H1 (cell line): Measurements from ENCODE around the gene GALNT13. TPM values are rescaled to one million over a fixed set of nuclear protein-coding genes. Genes with fewer than 3 reads are reported as not detected.

Experiments used
- CTCF ChIA-PET: fragments of 300-600 bp; sonication (Branson Sonifier 250); formaldehyde crosslinking; loops from one replicate; lab custom pipeline; 2021; ENCODE audit not compliant: partially characterized antibody; lab: Charles Lee
- POLR2A ChIA-PET: fragments of 300-600 bp; sonication (Branson Sonifier 250); formaldehyde crosslinking; loops from one replicate; lab custom pipeline; 2021; ENCODE audit warnings: inconsistent platforms; ENCODE audit not compliant: partially characterized antibody; lab: Charles Lee
- DNase-seq, 2 experiments: peaks; one replicate each; pipeline versions ENCODE4 v3.0.0 to v3.0.0-alpha.2; 2010 to 2022; ENCODE audit warnings: low spot score in 2 of 2, low read depth in 1 of 2, mixed read lengths in 1 of 2
- FAIRE-seq: peaks from 2 replicates; lab custom pipeline; 2011; peaks lifted over from hg19 to GRCh38; lab: Jason Lieb, UNC
- H2AFZ ChIP-seq: 2 replicates; pipeline ENCODE4 v1.8.1; 2012; ENCODE audit warnings: low read length, inconsistent platforms
- H2AK5ac ChIP-seq: 2 replicates; pipeline ENCODE4 v1.6.1; 2013; ENCODE audit warnings: low read depth, low read length
- H2BK120ac ChIP-seq: replicated peaks from 2 replicates; pipeline ENCODE3; 2013; ENCODE audit warnings: low read depth, low read length, inconsistent platforms
- H2BK12ac ChIP-seq: 2 replicates; pipeline ENCODE4 v1.6.1; 2013; ENCODE audit warnings: low read depth, low read length
- H2BK15ac ChIP-seq: 2 replicates; pipeline ENCODE4 v1.6.1; 2013; ENCODE audit warnings: low read length
- H2BK20ac ChIP-seq: 2 replicates; pipeline ENCODE4 v1.6.1; 2013; ENCODE audit warnings: low read length
- H2BK5ac ChIP-seq: 2 replicates; pipeline ENCODE4 v1.6.1; 2013; ENCODE audit warnings: low read depth, low read length
- H3K14ac ChIP-seq: 2 replicates; pipeline ENCODE4 v1.6.1; 2013; ENCODE audit warnings: inconsistent platforms; ENCODE audit not compliant: insufficient read length
- H3K18ac ChIP-seq: 2 replicates; pipeline ENCODE4 v1.6.1; 2013; ENCODE audit warnings: low read length; ENCODE audit errors: extremely low read depth
- H3K23ac ChIP-seq: 2 replicates; pipeline ENCODE4 v1.6.1; 2013; ENCODE audit warnings: inconsistent platforms; ENCODE audit not compliant: insufficient read length
- H3K23me2 ChIP-seq: 2 replicates; pipeline ENCODE4 v1.6.1; 2013; ENCODE audit warnings: low read depth, low read length
- H3K27ac ChIP-seq: 2 replicates; pipeline ENCODE4 v1.6.1; 2011; ENCODE audit warnings: low read depth, low read length, inconsistent platforms
- H3K27me3 ChIP-seq, 4 experiments: replicated peaks in 1 of 4; 1 replicate in 1 of 4; 2 replicates in 3 of 4; pipeline versions ENCODE4 v1.6.1 to v1.8.1; 2011 to 2013; ENCODE audit warnings: low read length in 3 of 4, mild to moderate bottlenecking in 3 of 4, inconsistent platforms in 2 of 4, mixed read lengths in 2 of 4, moderate library complexity in 1 of 4; ENCODE audit not compliant: control insufficient read depth in 3 of 4, insufficient read depth in 3 of 4; ENCODE audit errors: extremely low read depth in 1 of 4
- H3K36me3 ChIP-seq, 4 experiments: 2 replicates each; pipeline versions ENCODE4 v1.6.1 to v1.8.1; 2011 to 2013; ENCODE audit warnings: mild to moderate bottlenecking in 4 of 4, low read length in 3 of 4, moderate library complexity in 2 of 4, control low read depth in 1 of 4, inconsistent platforms in 1 of 4; ENCODE audit not compliant: insufficient read depth in 4 of 4, control insufficient read depth in 2 of 4
- H3K4ac ChIP-seq: replicated peaks from 2 replicates; pipeline ENCODE3; 2013; ENCODE audit warnings: low read length, low read depth, mixed read lengths, inconsistent platforms; ENCODE audit not compliant: insufficient read length
- H3K4me1 ChIP-seq, 4 experiments: replicated peaks in 1 of 4; 1 replicate in 1 of 4; 2 replicates in 3 of 4; pipeline versions ENCODE4 v1.6.1 to v1.8.1; 2011 to 2013; ENCODE audit warnings: low read length in 3 of 4, inconsistent platforms in 2 of 4, mixed read lengths in 1 of 4; ENCODE audit not compliant: insufficient read depth in 4 of 4, control insufficient read depth in 3 of 4
- H3K4me2 ChIP-seq, 2 experiments: 2 replicates each; pipeline versions ENCODE4 v1.6.1 to v1.8.1; 2011 to 2013; ENCODE audit warnings: low read depth in 2 of 2, low read length in 2 of 2, control low read depth in 1 of 2, inconsistent platforms in 1 of 2, mild to moderate bottlenecking in 1 of 2; ENCODE audit not compliant: insufficient read depth in 1 of 2
- H3K4me3 ChIP-seq, 4 experiments: fragments of 200-600, 300-600 bp in 1 of 4; sonication (generic), shearing (Covaris generic), sonication (Bioruptor Twin) in 1 of 4; 2 replicates each; pipeline versions ENCODE4 v1.5.1 to v1.8.1; 2011 to 2016; ENCODE audit warnings: low read length in 4 of 4, low read depth in 3 of 4, control low read depth in 2 of 4, inconsistent platforms in 2 of 4, mild to moderate bottlenecking in 2 of 4, mixed read lengths in 1 of 4, moderate library complexity in 1 of 4; ENCODE audit not compliant: insufficient read depth in 2 of 4; ENCODE audit errors: extremely low read depth in 1 of 4
- H3K56ac ChIP-seq: replicated peaks from 2 replicates; pipeline ENCODE3; 2013; ENCODE audit warnings: low read depth, mild to moderate bottlenecking, mixed read lengths, low read length, inconsistent platforms; ENCODE audit not compliant: insufficient read length
- H3K79me1 ChIP-seq: 2 replicates; pipeline ENCODE4 v1.6.1; 2013; ENCODE audit warnings: low read depth, low read length, control low read depth
- H3K79me2 ChIP-seq, 2 experiments: 2 replicates each; pipeline versions ENCODE4 v1.6.1 to v1.8.1; 2012 to 2013; ENCODE audit warnings: low read length in 2 of 2, mild to moderate bottlenecking in 2 of 2, inconsistent platforms in 1 of 2; ENCODE audit not compliant: insufficient read depth in 2 of 2, control insufficient read depth in 1 of 2
- H3K9ac ChIP-seq, 4 experiments: replicated peaks in 1 of 4; 1 replicate in 1 of 4; 2 replicates in 3 of 4; pipeline versions ENCODE4 v1.6.1 to v1.8.1; 2011 to 2013; ENCODE audit warnings: low read depth in 3 of 4, low read length in 3 of 4, control low read depth in 2 of 4, mild to moderate bottlenecking in 2 of 4, moderate library complexity in 2 of 4, inconsistent platforms in 1 of 4; ENCODE audit errors: extremely low read depth in 1 of 4
- H3K9me3 ChIP-seq, 2 experiments: 2 replicates each; pipeline versions ENCODE4 v1.6.1 to v1.8.1; 2012 to 2013; ENCODE audit warnings: mild to moderate bottlenecking in 2 of 2, moderate library complexity in 2 of 2, control low read depth in 1 of 2, inconsistent platforms in 1 of 2, low read depth in 1 of 2, low read length in 1 of 2, mixed read lengths in 1 of 2; ENCODE audit not compliant: insufficient read depth in 2 of 2
- H4K20me1 ChIP-seq, 2 experiments: replicated peaks in 1 of 2; 2 replicates each; pipeline versions ENCODE3 to v1.8.1; 2011 to 2013; ENCODE audit warnings: inconsistent platforms in 2 of 2, low read length in 2 of 2, mild to moderate bottlenecking in 1 of 2; ENCODE audit not compliant: insufficient read depth in 2 of 2, control insufficient read depth in 1 of 2
- H4K5ac ChIP-seq: 2 replicates; pipeline ENCODE4 v1.6.1; 2013; ENCODE audit warnings: low read length, low read depth, mixed read lengths, inconsistent platforms; ENCODE audit not compliant: insufficient read length
- H4K8ac ChIP-seq: 2 replicates; pipeline ENCODE4 v1.8.0; 2013; ENCODE audit warnings: mild to moderate bottlenecking, moderate library complexity, low read length, inconsistent platforms; ENCODE audit not compliant: insufficient read depth; ENCODE audit errors: extremely low read depth
- H4K91ac ChIP-seq: replicated peaks from 2 replicates; pipeline ENCODE3; 2013; ENCODE audit warnings: low read length, mixed read lengths, inconsistent platforms; ENCODE audit not compliant: insufficient read length
- MAFK ChIP-seq: IDR thresholded peaks from 2 replicates; pipeline ENCODE4 v1.6.1; 2012; ENCODE audit warnings: low read depth, mild to moderate bottlenecking, improper control_type of control experiment, low read length
- NRF1 ChIP-seq: IDR thresholded peaks from 2 replicates; pipeline ENCODE4 v1.6.1; 2011; ENCODE audit warnings: mild to moderate bottlenecking, low read depth, low read length, improper control_type of control experiment
- WGBS, 2 experiments: shearing (Covaris generic) in 1 of 2; methylation state at CpG; one replicate each; pipeline versions ENCODE4 v1.1.6 to v1.1.7; 2013 to 2015; ENCODE audit warnings: low lambda C conversion rate in 2 of 2, mixed read lengths in 2 of 2, inconsistent platforms in 1 of 2, low coverage in 1 of 2, missing lambda C conversion rate in 1 of 2; ENCODE audit not compliant: insufficient replicate concordance in 2 of 2, insufficient coverage in 1 of 2, insufficient read length in 1 of 2; ENCODE audit errors: extremely low coverage in 1 of 2, missing lambda C conversion rate in 1 of 2; 5-methylcytosine and 5-hydroxymethylcytosine counted together
- polyA plus RNA-seq, 7 experiments: library from polyadenylated mRNA; depleted of rRNA in 3 of 7; stranded (reverse) in 5 of 7; unstranded in 2 of 7; fragments of >200 nt in 5 of 7; fragments of 200-250 nt in 2 of 7; gene quantifications; 1 replicate in 5 of 7; 2 replicates in 1 of 7; 4 replicates in 1 of 7; pipeline versions ENCODE4 v1.2.1 to v1.2.3, GENCODE V29; 2011 to 2013; ENCODE audit warnings: missing spikeins in 2 of 7, mixed read lengths in 2 of 7
- total RNA-seq: library from RNA; stranded (reverse); fragmentation: NEBNext Ultra II Directional; extraction: Animal tissue kit (Norgen Biotek cat#: 25700); gene quantifications from 2 replicates; pipeline ENCODE4 v1.2.1, GENCODE V29; 2021

GALNT13 gene
- total and polyA plus RNA-seq, 2 of the 8 experiments (the other 6 are each of a cell fraction or from before 2014, with no cell fraction given) = 3.2 to 9.6 TPM

GRCh38 chr2:154256136-154256535 lies 384.4 kb downstream of the GALNT13 start:
- Histone ChIP-seq H3K23ac (no peak overlapping the region), H3K9me3 (no peaks in the 10 kb centered on the region), H2BK15ac (no peak overlapping the region), H3K4me3 (no peak overlapping the region), H3K79me1 (no peaks in the 10 kb centered on the region), H3K4me2 (no peak overlapping the region), H2BK12ac (no peak overlapping the region), H2AFZ (no peak overlapping the region), H3K14ac (no peak overlapping the region), H4K8ac (no peak overlapping the region), H3K23me2 (no peaks in the 10 kb centered on the region), H2BK120ac (no peak overlapping the region), H3K4ac (no peak overlapping the region), H3K18ac (no peak overlapping the region), H2BK5ac (no peak overlapping the region), H3K9ac (no peak overlapping the region), H2BK20ac (no peak overlapping the region), H3K4me1 (no peaks in the 10 kb centered on the region), H3K79me2 (no peaks in the 10 kb centered on the region), H2AK5ac (no peak overlapping the region), H3K27ac (no peak overlapping the region), H4K20me1 (no peaks in the 10 kb centered on the region), H3K56ac (no peak overlapping the region), H3K27me3 (no peaks in the 10 kb centered on the region), H3K36me3 (no peaks in the 10 kb centered on the region), H4K5ac (no peak overlapping the region), H4K91ac (no peak overlapping the region)
- WGBS, 2 experiments = 93% methylated on average over 1 of the region's 1 CpG; no CpG with 5 or more reads in 1 of the 2 experiments
- DNase-seq (no peak), FAIRE-seq (no peak)
- TF ChIP-seq NRF1 = no peak
- peak; percentile 22; the same call in 1 of the 2 replicates for TF ChIP-seq MAFK
- CTCF ChIA-PET = interaction anchor here (1.1 kb wide), 1 partner anchor 16 kb away, joined by 5 read pairs; no protein-coding TSS in a partner anchor
- POLR2A ChIA-PET = interaction anchor here (0.8 kb wide), 1 partner anchor 61 kb away, joined by 3 read pairs; no protein-coding TSS in a partner anchor
